MCF 10A (cell line): ENCODE measurements around the gene TIMM22. TPM values are rescaled to one million over a fixed set of nuclear protein-coding genes. Genes with fewer than 3 reads are reported as not detected.
A peak's percentile ranks its signal among the peaks of the same experiment; 100 is the strongest.

ENCODE experiments used
- BruUV-seq: library from RNA; stranded (reverse); fragments of 400-500 nt; replicated peaks from 2 replicates; lab custom pipeline; 2021; lab: Mats Ljungman, UMichigan
- CTCF ChIA-PET: fragments of 300-600 bp; sonication (Branson Sonifier 250); formaldehyde crosslinking; extraction: SDS; loops from one replicate; lab custom pipeline; 2021; ENCODE audit warnings: antibody characterized with exemption, inconsistent platforms; lab: Yijun Ruan, JAX
- POLR2A ChIA-PET: fragments of 300-600, 350-650 bp; sonication (Branson Sonifier 250); formaldehyde crosslinking; extraction: SDS; loops from one replicate; lab custom pipeline; 2020; ENCODE audit warnings: antibody characterized with exemption, inconsistent platforms; lab: Yijun Ruan, JAX
- DNase-seq: peaks from one replicate; pipeline ENCODE4 v3.0.0-alpha.2; 2018; ENCODE audit not compliant: unreplicated experiment
- H3K27ac Mint-ChIP-seq: one replicate; pipeline ENCODE4 v1.8.0; 2022; ENCODE audit warnings: mild to moderate bottlenecking, low read depth, mixed read lengths; ENCODE audit not compliant: unreplicated experiment
- H3K27me3 Mint-ChIP-seq: one replicate; pipeline ENCODE4 v1.8.0; 2022; ENCODE audit warnings: mixed read lengths; ENCODE audit not compliant: insufficient read depth, unreplicated experiment
- H3K36me3 Mint-ChIP-seq: one replicate; pipeline ENCODE4 v1.8.0; 2022; ENCODE audit warnings: mild to moderate bottlenecking, moderate library complexity, mixed read lengths; ENCODE audit not compliant: insufficient read depth, unreplicated experiment
- H3K4me1 Mint-ChIP-seq: one replicate; pipeline ENCODE4 v1.8.0; 2022; ENCODE audit warnings: mixed read lengths; ENCODE audit not compliant: insufficient read depth, unreplicated experiment
- H3K4me3 Mint-ChIP-seq: one replicate; pipeline ENCODE4 v1.8.0; 2022; ENCODE audit warnings: mild to moderate bottlenecking, moderate library complexity, mixed read lengths; ENCODE audit not compliant: unreplicated experiment
- H3K9me3 Mint-ChIP-seq: one replicate; pipeline ENCODE4 v1.8.0; 2022; ENCODE audit warnings: mixed read lengths; ENCODE audit not compliant: unreplicated experiment
- CTCF ChIP-seq: fragments of 200-600 bp; IDR thresholded peaks from one replicate; pipeline ENCODE4 v1.8.0; 2022; ENCODE audit warnings: antibody characterized with exemption, mild to moderate bottlenecking; ENCODE audit not compliant: unreplicated experiment
- intact Hi-C: fragments of 100-400 bp; cut with micrococcal nuclease; formaldehyde crosslinking; loops from 2 replicates; pipeline ENCODE4 v1.14.1; 2022
- total RNA-seq: library from RNA; stranded (reverse); gene quantifications from 2 replicates; pipeline ENCODE4 v1.2.3, GENCODE V29; 2022

TIMM22 gene
- total RNA-seq, 1 experiment from 2014 or later, result 16.6 TPM

- ChIA-PET POLR2A (no interaction called here), CTCF (interaction anchor here (0.6 to 1.9 kb wide), 4 partner anchors 55 to 256 kb away, joined by 4 to 9 read pairs (median 4); no protein-coding TSS in a partner anchor)
These were observed 4.9 kb downstream of the TIMM22 start for GRCh38 chr17:1001640-1002411.

GRCh38 chr17:1002412-1002753 is 5.5 kb downstream of the TIMM22 start:
- ChIA-PET CTCF (interaction anchor here (1.9 kb wide), 1 partner anchor 54 kb away, joined by 9 read pairs; no protein-coding TSS in a partner anchor), POLR2A (no interaction called here)
- Mint-ChIP-seq H3K36me3 (peaks cover 57% of the 10 kb centered on the region), H3K27ac (peak overlapping the region; percentile 19), H3K4me1 (peaks cover 35% of the 10 kb centered on the region), H3K27me3 (no peaks in the 10 kb centered on the region), H3K9me3 (no peaks in the 10 kb centered on the region), H3K4me3 (no peak overlapping the region)
- TF ChIP-seq CTCF, result no peak
- BruUV-seq, result no TSS peak
- intact Hi-C loops, result no loop called here
- DNase-seq, result no peak

More at GRCh38 chr17:1001640-1002411, 4.9 kb downstream of the TIMM22 start:
- peaks cover 35% of the 10 kb centered on the region for H3K4me1 Mint-ChIP-seq
- no peak overlapping the region for H3K4me3 Mint-ChIP-seq
- peaks cover 57% of the 10 kb centered on the region for H3K36me3 Mint-ChIP-seq
- no peaks in the 10 kb centered on the region for H3K9me3 Mint-ChIP-seq
- peak overlapping the region; percentile 19 for H3K27ac Mint-ChIP-seq
- BruUV-seq, result no TSS peak
- intact Hi-C loops, result no loop called here
- TF ChIP-seq CTCF, result no peak
- no peaks in the 10 kb centered on the region for H3K27me3 Mint-ChIP-seq
- DNase-seq, result no peak

GRCh38 chr17:1002771-1003555 is 6.0 kb downstream of the TIMM22 start:
- ChIA-PET POLR2A (no interaction called here), CTCF (no interaction called here)
- TF ChIP-seq CTCF, result no peak
- intact Hi-C loops, result no loop called here
- Mint-ChIP-seq H3K4me3 (no peak overlapping the region), H3K4me1 (peaks cover 31% of the 10 kb centered on the region), H3K27ac (no peak overlapping the region), H3K9me3 (no peaks in the 10 kb centered on the region), H3K27me3 (no peaks in the 10 kb centered on the region), H3K36me3 (peaks cover 57% of the 10 kb centered on the region)
- DNase-seq, result no peak
- BruUV-seq, result no TSS peak

GRCh38 chr17:1003633-1003971 is 6.7 kb downstream of the TIMM22 start:
- no peak for DNase-seq
- TF ChIP-seq CTCF, result no peak
- intact Hi-C loops, result no loop called here
- ChIA-PET POLR2A (no interaction called here), CTCF (no interaction called here)
- Mint-ChIP-seq H3K27me3 (no peaks in the 10 kb centered on the region), H3K4me1 (peaks cover 25% of the 10 kb centered on the region), H3K4me3 (no peak overlapping the region), H3K36me3 (peaks cover 57% of the 10 kb centered on the region), H3K27ac (no peak overlapping the region), H3K9me3 (no peaks in the 10 kb centered on the region)
- BruUV-seq, result no TSS peak
